Kidney epithelial cell (primary cell): Measurements from ENCODE around the gene HOXB5. TPM values are rescaled to one million over a fixed set of nuclear protein-coding genes. Genes with fewer than 3 reads are reported as not detected.
A peak's percentile ranks its signal among the peaks of the same experiment; 100 is the strongest.

Source experiments
- DNase-seq: peaks from one replicate; pipeline ENCODE4 v3.0.0-alpha.2; 2010; ENCODE audit warnings: low read depth
- H3K27me3 ChIP-seq: 2 replicates; pipeline ENCODE4 v1.6.0; 2011; ENCODE audit warnings: low read length; ENCODE audit not compliant: control insufficient read depth, insufficient read depth
- H3K36me3 ChIP-seq: 2 replicates; pipeline ENCODE4 v1.5.1; 2011; ENCODE audit warnings: low read length; ENCODE audit not compliant: control insufficient read depth, insufficient read depth
- H3K4me3 ChIP-seq: 2 replicates; pipeline ENCODE4 v1.5.1; 2011; ENCODE audit warnings: low read depth, mild to moderate bottlenecking, control low read depth, low read length
- CTCF ChIP-seq: IDR thresholded peaks from 2 replicates; pipeline ENCODE4 v1.5.1; 2011; ENCODE audit warnings: mild to moderate bottlenecking, moderate library complexity, low read length, control low read depth, inconsistent platforms; ENCODE audit not compliant: insufficient read depth, poor library complexity, severe bottlenecking
- total RNA-seq: library from RNA; depleted of rRNA; stranded (reverse); fragments of >200 nt; gene quantifications from 2 replicates; pipeline ENCODE4 v1.2.3, GENCODE V29; 2015

HOXB5 gene
- total RNA-seq, 1 donor from 2014 or later: 3.6 TPM

- TF ChIP-seq CTCF: no peak
- Histone ChIP-seq H3K4me3 (peak overlapping the region; percentile 26), H3K36me3 (peaks cover 1% of the 10 kb centered on the region), H3K27me3 (no peaks in the 10 kb centered on the region)
- no peak for DNase-seq
These were observed 23.1 kb downstream of the HOXB5 start for GRCh38 chr17:48570325-48571023.

DNA sequence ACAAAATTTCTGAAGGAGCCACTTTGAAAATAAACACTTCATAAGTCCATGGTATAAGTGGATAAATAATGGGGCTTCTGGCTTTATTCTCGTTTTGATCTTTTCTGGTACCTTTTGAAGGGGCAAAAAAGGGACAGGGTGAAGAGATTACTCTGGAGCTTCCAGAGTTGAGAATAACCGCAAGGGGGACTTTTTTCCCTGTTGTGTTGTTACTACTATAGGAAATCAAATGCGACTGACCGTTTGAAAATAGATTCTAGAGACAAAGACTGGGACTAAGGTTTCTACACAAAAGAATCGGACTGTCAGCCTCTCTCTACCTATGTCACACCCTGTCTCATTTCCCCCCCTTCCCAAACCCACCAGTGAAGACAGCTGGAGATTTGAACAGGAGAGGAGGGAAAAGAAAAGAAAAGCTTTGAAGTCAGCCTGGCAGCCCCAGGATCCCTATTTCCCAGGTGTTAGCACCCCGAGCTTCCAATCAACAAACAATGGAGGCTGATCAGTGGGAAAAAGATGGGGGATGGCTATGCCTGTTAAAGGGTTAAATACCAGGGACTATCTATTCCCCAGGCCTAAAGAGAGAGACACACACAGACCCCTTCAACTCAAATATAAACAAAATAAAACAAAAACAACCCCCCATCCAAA is 23.8 kb downstream of the HOXB5 start:
- peak; percentile 9 for TF ChIP-seq CTCF
- no peaks in the 10 kb centered on the region for H3K27me3 ChIP-seq
- no peak for DNase-seq
- peak overlapping the region; percentile 26 for H3K4me3 ChIP-seq
- H3K36me3 ChIP-seq: peaks cover 1% of the 10 kb centered on the region

GRCh38 chr17:48569240-48569582 is 24.4 kb downstream of the HOXB5 start:
- Histone ChIP-seq H3K4me3 (peak overlapping the region; percentile 26), H3K36me3 (peaks cover 1% of the 10 kb centered on the region), H3K27me3 (no peaks in the 10 kb centered on the region)
- DNase-seq: no peak
- no peak for TF ChIP-seq CTCF

DNA sequence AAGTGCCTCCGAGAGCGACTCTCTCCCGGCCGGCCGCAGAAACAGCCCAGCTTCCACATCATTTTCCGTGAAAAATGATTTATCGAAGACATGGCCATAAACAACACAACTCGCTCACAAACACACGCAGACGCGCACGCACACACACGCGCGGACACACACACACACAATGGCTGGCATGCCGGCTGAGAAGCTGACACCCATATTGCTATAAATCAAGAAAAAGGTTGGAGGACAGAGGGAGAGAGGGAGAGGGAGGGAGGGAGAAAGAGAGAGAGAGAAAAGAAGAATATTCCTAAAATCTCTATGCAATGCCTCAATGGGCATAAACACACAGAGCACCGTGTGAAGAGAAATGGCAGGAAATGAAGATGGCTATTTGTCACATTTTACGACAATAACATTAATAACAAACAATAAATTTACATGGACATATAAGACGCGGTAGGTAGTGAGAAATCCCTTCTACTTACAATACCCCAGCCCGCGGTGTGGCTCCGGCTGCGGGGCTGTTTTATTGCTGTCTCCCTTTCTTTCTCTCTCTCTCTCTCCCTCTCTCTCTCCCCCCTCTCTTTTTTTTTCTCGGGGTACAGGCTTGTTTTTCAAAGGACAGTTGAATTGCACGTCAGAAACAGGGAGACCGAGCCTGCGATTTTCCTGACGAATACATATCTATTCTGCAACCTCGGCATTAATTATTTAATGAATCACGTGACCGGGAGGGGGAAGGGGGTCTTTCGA is 24.9 kb downstream of the HOXB5 start:
- no peak for TF ChIP-seq CTCF
- Histone ChIP-seq H3K36me3 (peaks cover 1% of the 10 kb centered on the region), H3K4me3 (peak overlapping the region; percentile 26), H3K27me3 (no peaks in the 10 kb centered on the region)
- DNase-seq: no peak

- Histone ChIP-seq H3K4me3 (no peak overlapping the region), H3K36me3 (peaks cover 3% of the 10 kb centered on the region), H3K27me3 (no peaks in the 10 kb centered on the region)
- no peak for DNase-seq
- TF ChIP-seq CTCF: no peak
These were observed 25.8 kb downstream of the HOXB5 start for GRCh38 chr17:48567646-48568354.
